ENCODE data around the gene AP1M1. TPM values are rescaled to one million over a fixed set of nuclear protein-coding genes. Genes with fewer than 3 reads are reported as not detected.

The AP1M1 gene
- total RNA-seq, 1 experiment from 2014 or later, result 43.3 TPM

DNA sequence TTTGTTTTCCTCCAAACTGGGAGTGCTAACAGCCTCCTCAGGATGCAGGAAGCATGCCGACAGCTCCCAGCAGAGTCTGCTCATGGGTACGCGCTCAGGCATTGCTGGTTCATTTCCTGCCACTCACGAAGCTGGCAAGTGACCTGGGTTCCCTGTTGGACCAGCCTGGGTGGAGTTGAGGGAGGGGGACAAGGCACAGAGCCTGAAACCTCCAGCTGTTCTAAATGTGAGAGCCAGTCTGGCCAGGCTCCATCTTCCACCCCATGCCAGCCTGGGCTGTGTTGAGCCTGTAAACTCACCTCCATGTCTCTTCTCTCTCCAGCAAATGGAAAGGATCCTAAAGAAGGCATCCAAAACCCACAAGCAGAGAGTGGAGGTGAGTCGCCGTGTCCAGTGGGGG, 7.5 kb upstream of the AP1M1 start:
- Histone ChIP-seq H4K20me1 (ENCODE audit: insufficient read depth, low read depth, low read length) (peaks cover 3% of the 10 kb centered on the region; the same call in 1 of the 2 replicates), H3K79me2 (ENCODE audit: low read length) (peaks cover 24% of the 10 kb centered on the region)

DNA sequence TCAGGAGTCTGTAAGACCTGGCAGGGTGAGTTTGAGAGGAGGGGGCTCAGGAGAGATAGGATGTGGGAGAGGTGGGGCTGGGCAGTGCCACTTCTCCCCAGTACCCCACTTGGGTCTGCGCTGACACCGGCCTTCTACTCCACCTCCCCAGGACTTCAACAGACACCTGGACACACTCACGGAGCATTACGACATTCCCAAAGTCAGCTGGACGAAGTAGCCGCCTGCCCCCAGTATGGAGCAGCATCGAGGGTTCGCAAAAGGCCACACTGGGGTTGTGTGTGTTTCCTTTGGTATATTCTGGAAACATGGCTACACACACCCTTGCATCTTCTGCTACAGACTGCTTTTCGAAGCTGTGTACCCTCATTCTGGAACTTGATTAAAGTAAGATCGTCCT, 7.0 kb upstream of the AP1M1 start:
- no peak overlapping the region for H3K4me3 ChIP-seq (ENCODE audit: low read length)
- no peak overlapping the region for H3K9ac ChIP-seq (ENCODE audit: low read length)
- H3K4me2 ChIP-seq (ENCODE audit: low read depth, low read length, poor library complexity, severe bottlenecking), result no peak overlapping the region
- H4K20me1 ChIP-seq (ENCODE audit: insufficient read depth, low read depth, low read length), result peaks cover 3% of the 10 kb centered on the region; the same call in 1 of the 2 replicates
- H3K9me2 ChIP-seq (replicated peaks; ENCODE audit: insufficient read depth, low read length), result no peaks in the 10 kb centered on the region
- no peak overlapping the region for H3K27ac ChIP-seq (ENCODE audit: low read length)
- peaks cover 19% of the 10 kb centered on the region for H3K79me2 ChIP-seq (ENCODE audit: low read length)
- H3K9me3 ChIP-seq (ENCODE audit: low read length), result no peaks in the 10 kb centered on the region
- no peaks in the 10 kb centered on the region for H3K27me3 ChIP-seq (ENCODE audit: low read length)
- DNase-seq, result no peak
- H3K4me1 ChIP-seq (ENCODE audit: low read length), result peaks cover 15% of the 10 kb centered on the region
- H3K36me3 ChIP-seq (ENCODE audit: insufficient read depth, low read length), result peaks cover 9% of the 10 kb centered on the region
- H2AFZ ChIP-seq (ENCODE audit: low read length), result no peak overlapping the region

More for the DNA sequence above, 7.5 kb upstream of the AP1M1 start:
- Histone ChIP-seq H3K27me3 (ENCODE audit: low read length) (no peaks in the 10 kb centered on the region), H3K4me1 (ENCODE audit: low read length) (peaks cover 15% of the 10 kb centered on the region), H3K4me2 (ENCODE audit: low read depth, low read length, poor library complexity, severe bottlenecking) (no peak overlapping the region), H3K9me2 (replicated peaks; ENCODE audit: insufficient read depth, low read length) (no peaks in the 10 kb centered on the region), H3K36me3 (ENCODE audit: insufficient read depth, low read length) (peaks cover 9% of the 10 kb centered on the region), H3K9me3 (ENCODE audit: low read length) (no peaks in the 10 kb centered on the region), H3K27ac (ENCODE audit: low read length) (no peak overlapping the region), H3K4me3 (ENCODE audit: low read length) (no peak overlapping the region), H3K9ac (ENCODE audit: low read length) (no peak overlapping the region), H2AFZ (ENCODE audit: low read length) (no peak overlapping the region)
- DNase-seq, result no peak

- no peak overlapping the region for H2AFZ ChIP-seq (ENCODE audit: low read length)
- H3K27ac ChIP-seq (ENCODE audit: low read length), result no peak overlapping the region
- no peaks in the 10 kb centered on the region for H3K27me3 ChIP-seq (ENCODE audit: low read length)
- H3K9ac ChIP-seq (ENCODE audit: low read length), result no peak overlapping the region
- H3K9me2 ChIP-seq (replicated peaks; ENCODE audit: insufficient read depth, low read length), result no peaks in the 10 kb centered on the region
- no peak overlapping the region for H3K4me2 ChIP-seq (ENCODE audit: low read depth, low read length, poor library complexity, severe bottlenecking)
- peaks cover 3% of the 10 kb centered on the region; the same call in 1 of the 2 replicates for H4K20me1 ChIP-seq (ENCODE audit: insufficient read depth, low read depth, low read length)
- peaks cover 9% of the 10 kb centered on the region for H3K36me3 ChIP-seq (ENCODE audit: insufficient read depth, low read length)
- H3K4me1 ChIP-seq (ENCODE audit: low read length), result peaks cover 15% of the 10 kb centered on the region
- no peak for DNase-seq
- H3K9me3 ChIP-seq (ENCODE audit: low read length), result no peaks in the 10 kb centered on the region
- no peak overlapping the region for H3K4me3 ChIP-seq (ENCODE audit: low read length)
- peaks cover 12% of the 10 kb centered on the region for H3K79me2 ChIP-seq (ENCODE audit: low read length)
Measured at GRCh38 chr19:16191216-16191908, 6.3 kb upstream of the AP1M1 start.

- no peak overlapping the region for H3K27ac ChIP-seq (ENCODE audit: low read length)
- peak; percentile 61 for DNase-seq
Measured at GRCh38 chr19:16193466-16193865, 4.2 kb upstream of the AP1M1 start.

DNA sequence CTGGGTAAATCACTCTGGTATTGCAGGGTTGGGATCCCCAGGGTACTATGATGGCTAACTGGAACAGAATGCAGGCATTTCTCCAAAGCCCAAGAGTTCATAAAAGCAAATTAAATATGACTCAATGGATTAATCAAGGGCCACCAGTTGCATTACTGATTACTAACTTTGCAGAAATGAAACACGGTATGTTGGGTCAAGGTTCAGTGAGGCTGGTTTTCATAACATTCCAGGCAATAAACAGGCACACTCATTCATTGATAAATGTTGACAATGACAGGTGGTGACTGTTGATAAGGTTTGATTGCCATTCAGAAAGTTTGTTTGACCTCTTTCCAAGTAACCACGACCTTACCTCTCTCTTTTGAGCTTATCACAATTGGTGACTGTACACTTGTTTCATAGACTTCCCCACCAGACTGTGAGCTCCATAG, 506 bp upstream of the AP1M1 start:
- Histone ChIP-seq H3K27ac (ENCODE audit: low read length) (peak overlapping the region; percentile 72), H3K27me3 (ENCODE audit: low read length) (no peaks in the 10 kb centered on the region), H3K9me3 (ENCODE audit: low read length) (no peaks in the 10 kb centered on the region), H3K9me2 (replicated peaks; ENCODE audit: insufficient read depth, low read length) (no peaks in the 10 kb centered on the region), H2AFZ (ENCODE audit: low read length) (no peak overlapping the region), H3K36me3 (ENCODE audit: insufficient read depth, low read length) (no peaks in the 10 kb centered on the region), H3K9ac (ENCODE audit: low read length) (peak overlapping the region; percentile 93), H3K79me2 (ENCODE audit: low read length) (peaks cover 35% of the 10 kb centered on the region), H3K4me1 (ENCODE audit: low read length) (peaks cover 27% of the 10 kb centered on the region), H3K4me3 (ENCODE audit: low read length) (peak overlapping the region; percentile 97), H3K4me2 (ENCODE audit: low read depth, low read length, poor library complexity, severe bottlenecking) (peak overlapping the region; percentile 85), H4K20me1 (ENCODE audit: insufficient read depth, low read depth, low read length) (no peaks in the 10 kb centered on the region; the same call in 1 of the 2 replicates)
- peak; percentile 52 for DNase-seq

More at GRCh38 chr19:16193466-16193865, 4.2 kb upstream of the AP1M1 start:
- Histone ChIP-seq H3K36me3 (ENCODE audit: insufficient read depth, low read length) (peaks cover 5% of the 10 kb centered on the region), H3K4me3 (ENCODE audit: low read length) (no peak overlapping the region), H3K9me2 (replicated peaks; ENCODE audit: insufficient read depth, low read length) (no peaks in the 10 kb centered on the region), H3K9me3 (ENCODE audit: low read length) (no peaks in the 10 kb centered on the region), H3K79me2 (ENCODE audit: low read length) (peaks cover 7% of the 10 kb centered on the region), H2AFZ (ENCODE audit: low read length) (no peak overlapping the region), H3K4me2 (ENCODE audit: low read depth, low read length, poor library complexity, severe bottlenecking) (no peak overlapping the region), H3K4me1 (ENCODE audit: low read length) (peaks cover 18% of the 10 kb centered on the region), H3K27me3 (ENCODE audit: low read length) (no peaks in the 10 kb centered on the region), H4K20me1 (ENCODE audit: insufficient read depth, low read depth, low read length) (no peaks in the 10 kb centered on the region), H3K9ac (ENCODE audit: low read length) (no peak overlapping the region)

DNA sequence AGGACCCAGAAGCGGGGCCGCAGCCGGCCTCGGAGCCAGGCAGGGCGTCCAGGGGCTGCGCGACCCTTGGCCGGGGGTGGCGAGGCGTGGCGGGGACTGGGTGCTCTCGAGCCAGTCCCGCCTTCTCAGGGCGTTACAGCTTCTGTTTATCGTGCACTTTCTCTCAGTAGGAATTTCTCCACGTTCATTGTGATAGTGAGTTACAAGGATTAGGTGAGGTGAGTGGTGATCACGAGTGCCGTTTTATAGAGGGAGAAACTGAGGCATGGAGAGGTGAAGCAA, 600 bp downstream of the AP1M1 start:
- 0 out of 2 replicates have a peak overlapping the region, but pooled peaks have one; percentile 18 for H3K27ac ChIP-seq (ENCODE audit: low read length)
- no peaks in the 10 kb centered on the region for H3K9me2 ChIP-seq (replicated peaks; ENCODE audit: insufficient read depth, low read length)
- peaks cover 44% of the 10 kb centered on the region for H3K79me2 ChIP-seq (ENCODE audit: low read length)
- H3K9ac ChIP-seq (ENCODE audit: low read length), result peak overlapping the region; percentile 93
- 0 out of 2 replicates have a peak, but pooled peaks cover 3% of the 10 kb centered on the region for H3K36me3 ChIP-seq (ENCODE audit: insufficient read depth, low read length)
- peak overlapping the region; percentile 85 for H3K4me2 ChIP-seq (ENCODE audit: low read depth, low read length, poor library complexity, severe bottlenecking)
- H3K4me1 ChIP-seq (ENCODE audit: low read length), result peaks cover 26% of the 10 kb centered on the region
- H4K20me1 ChIP-seq (ENCODE audit: insufficient read depth, low read depth, low read length), result peaks cover 3% of the 10 kb centered on the region; the same call in 1 of the 2 replicates
- peak overlapping the region; percentile 78; the same call in 1 of the 2 replicates for H2AFZ ChIP-seq (ENCODE audit: low read length)
- H3K4me3 ChIP-seq (ENCODE audit: low read length), result peak overlapping the region; percentile 97
- H3K27me3 ChIP-seq (ENCODE audit: low read length), result no peaks in the 10 kb centered on the region
- no peaks in the 10 kb centered on the region for H3K9me3 ChIP-seq (ENCODE audit: low read length)
- no peak for DNase-seq

- H3K27ac ChIP-seq (ENCODE audit: low read length), result no peak overlapping the region
- peak overlapping the region; percentile 97; the same call in 1 of the 2 replicates for H3K4me3 ChIP-seq (ENCODE audit: low read length)
- peak overlapping the region; percentile 85 for H3K4me2 ChIP-seq (ENCODE audit: low read depth, low read length, poor library complexity, severe bottlenecking)
- DNase-seq, result no peak
- H3K9me3 ChIP-seq (ENCODE audit: low read length), result no peaks in the 10 kb centered on the region
- H2AFZ ChIP-seq (ENCODE audit: low read length), result no peak overlapping the region
- 0 out of 2 replicates have a peak, but pooled peaks cover 3% of the 10 kb centered on the region for H3K36me3 ChIP-seq (ENCODE audit: insufficient read depth, low read length)
- peaks cover 44% of the 10 kb centered on the region for H3K79me2 ChIP-seq (ENCODE audit: low read length)
- peaks cover 3% of the 10 kb centered on the region; the same call in 1 of the 2 replicates for H4K20me1 ChIP-seq (ENCODE audit: insufficient read depth, low read depth, low read length)
- H3K27me3 ChIP-seq (ENCODE audit: low read length), result no peaks in the 10 kb centered on the region
- no peaks in the 10 kb centered on the region for H3K9me2 ChIP-seq (replicated peaks; ENCODE audit: insufficient read depth, low read length)
- H3K4me1 ChIP-seq (ENCODE audit: low read length), result peaks cover 23% of the 10 kb centered on the region
- peak overlapping the region; percentile 93 for H3K9ac ChIP-seq (ENCODE audit: low read length)
Measured at GRCh38 chr19:16199275-16199932, 1.7 kb downstream of the AP1M1 start.
